ENCODE data around the gene SEC16A. TPM values are rescaled to one million over a fixed set of nuclear protein-coding genes. Genes with fewer than 3 reads are reported as not detected.
A peak's percentile ranks its signal among the peaks of the same experiment; 100 is the strongest.

Gene SEC16A
- total RNA-seq, 2 experiments from 2014 or later, result 23.7 to 60.1 TPM

- POLR2A ChIA-PET, result no interaction called here
- H3K4me1 ChIP-seq (ENCODE audit: insufficient read depth, low read length, poor library complexity, severe bottlenecking), result peaks cover 12% of the 10 kb centered on the region
Measured at GRCh38 chr9:136399176-136400037, 83.4 kb downstream of the SEC16A start.

GRCh38 chr9:136398286-136398685 lies 84.6 kb downstream of the SEC16A start:
- H3K9me3 ChIP-seq (ENCODE audit: low read length), result no peaks in the 10 kb centered on the region
- no peak for DNase-seq (ENCODE audit: low spot score)
- CTCF ChIA-PET (ENCODE audit: unreplicated experiment), result no interaction called here
- H3K27ac ChIP-seq (ENCODE audit: low read depth, low read length, poor library complexity, severe bottlenecking), result no peak overlapping the region
- intact Hi-C loops (cut with micrococcal nuclease; ENCODE audit: unreplicated experiment), result no loop called here
- peak overlapping the region; percentile 99 for H3K4me3 ChIP-seq (ENCODE audit: low read depth, low read length, poor library complexity, severe bottlenecking)
- POLR2A ChIA-PET, result interaction anchor here (0.7 kb wide), 1 partner anchor 9 kb away, joined by 3 read pairs; no protein-coding TSS in a partner anchor
- peaks cover 10% of the 10 kb centered on the region; the same call in 1 of the 2 replicates for H4K20me1 ChIP-seq (ENCODE audit: insufficient read depth, low read length)
- BruUV-seq (replicated peaks), result no TSS peak
- H3K79me2 ChIP-seq (ENCODE audit: insufficient read depth, low read depth, low read length), result peaks cover 23% of the 10 kb centered on the region
- no peak for TF ChIP-seq CTCF (conservative IDR thresholded peaks at IDR 0.05; ENCODE audit: low read length)
- no peak for TF ChIP-seq EZH2phosphoT487 (IDR thresholded peaks at IDR 0.05; ENCODE audit: borderline replicate concordance, low read depth, low read length)
- H3K4me2 ChIP-seq (ENCODE audit: low read length), result peak overlapping the region; percentile 71
- peaks cover 9% of the 10 kb centered on the region for H3K4me1 ChIP-seq (ENCODE audit: insufficient read depth, low read length, poor library complexity, severe bottlenecking)
- H3K9me2 ChIP-seq (ENCODE audit: insufficient read depth, low read length), result no peaks in the 10 kb centered on the region
- no peak overlapping the region for H2AFZ ChIP-seq (ENCODE audit: low read length)
- H3K36me3 ChIP-seq (ENCODE audit: insufficient read depth, low read length), result peaks cover 73% of the 10 kb centered on the region

More at GRCh38 chr9:136399176-136400037, 83.4 kb downstream of the SEC16A start:
- Histone ChIP-seq H4K20me1 (ENCODE audit: insufficient read depth, low read length) (peaks cover 10% of the 10 kb centered on the region; the same call in 1 of the 2 replicates), H3K36me3 (ENCODE audit: insufficient read depth, low read length) (peaks cover 73% of the 10 kb centered on the region), H3K27ac (ENCODE audit: low read depth, low read length, poor library complexity, severe bottlenecking) (peak overlapping the region; percentile 4), H3K4me2 (ENCODE audit: low read length) (peak overlapping the region; percentile 71), H3K4me3 (ENCODE audit: low read depth, low read length, poor library complexity, severe bottlenecking) (peak overlapping the region; percentile 99), H3K9me2 (ENCODE audit: insufficient read depth, low read length) (no peaks in the 10 kb centered on the region), H2AFZ (ENCODE audit: low read length) (peak overlapping the region; percentile 21; the same call in 1 of the 2 replicates), H3K9me3 (ENCODE audit: low read length) (no peaks in the 10 kb centered on the region), H3K79me2 (ENCODE audit: insufficient read depth, low read depth, low read length) (peaks cover 23% of the 10 kb centered on the region)
- DNase-seq (ENCODE audit: low spot score), result peak; percentile 44
- BruUV-seq (replicated peaks), result no TSS peak
- CTCF ChIA-PET (ENCODE audit: unreplicated experiment), result no interaction called here
- intact Hi-C loops (cut with micrococcal nuclease; ENCODE audit: unreplicated experiment), result loop anchor here (1.0 kb wide), 4 partner anchors 36 to 87 kb away; partner anchors contain the start of genes DNLZ and INPP5E
- no peak for TF ChIP-seq EZH2phosphoT487 (IDR thresholded peaks at IDR 0.05; ENCODE audit: borderline replicate concordance, low read depth, low read length)
- no peak for TF ChIP-seq CTCF (conservative IDR thresholded peaks at IDR 0.05; ENCODE audit: low read length)

- H3K4me3 ChIP-seq (ENCODE audit: low read depth, low read length, poor library complexity, severe bottlenecking), result no peak overlapping the region
- H3K4me1 ChIP-seq (ENCODE audit: insufficient read depth, low read length, poor library complexity, severe bottlenecking), result peaks cover 9% of the 10 kb centered on the region
- intact Hi-C loops (cut with micrococcal nuclease; ENCODE audit: unreplicated experiment), result no loop called here
- no peak overlapping the region for H3K27ac ChIP-seq (ENCODE audit: low read depth, low read length, poor library complexity, severe bottlenecking)
- H3K4me2 ChIP-seq (ENCODE audit: low read length), result no peak overlapping the region
- no TSS peak for BruUV-seq (replicated peaks)
- ChIA-PET POLR2A (interaction anchor here (0.7 kb wide), 1 partner anchor 8 kb away, joined by 3 read pairs; no protein-coding TSS in a partner anchor), CTCF (ENCODE audit: unreplicated experiment) (no interaction called here)
- peaks cover 10% of the 10 kb centered on the region; the same call in 1 of the 2 replicates for H4K20me1 ChIP-seq (ENCODE audit: insufficient read depth, low read length)
- TF ChIP-seq EZH2phosphoT487 (IDR thresholded peaks at IDR 0.05; ENCODE audit: borderline replicate concordance, low read depth, low read length), result no peak
- TF ChIP-seq CTCF (conservative IDR thresholded peaks at IDR 0.05; ENCODE audit: low read length), result no peak
- H3K9me2 ChIP-seq (ENCODE audit: insufficient read depth, low read length), result no peaks in the 10 kb centered on the region
- peaks cover 76% of the 10 kb centered on the region for H3K36me3 ChIP-seq (ENCODE audit: insufficient read depth, low read length)
- no peak overlapping the region for H2AFZ ChIP-seq (ENCODE audit: low read length)
- no peak for DNase-seq (ENCODE audit: low spot score)
- peaks cover 23% of the 10 kb centered on the region for H3K79me2 ChIP-seq (ENCODE audit: insufficient read depth, low read depth, low read length)
- no peaks in the 10 kb centered on the region for H3K9me3 ChIP-seq (ENCODE audit: low read length)
Measured at GRCh38 chr9:136397643-136398042, 85.2 kb downstream of the SEC16A start.

All from OCI-LY7 (cell line).